ENCODE data around the gene FBXL20.
A peak's percentile ranks its signal among the peaks of the same experiment; 100 is the strongest.

DNA sequence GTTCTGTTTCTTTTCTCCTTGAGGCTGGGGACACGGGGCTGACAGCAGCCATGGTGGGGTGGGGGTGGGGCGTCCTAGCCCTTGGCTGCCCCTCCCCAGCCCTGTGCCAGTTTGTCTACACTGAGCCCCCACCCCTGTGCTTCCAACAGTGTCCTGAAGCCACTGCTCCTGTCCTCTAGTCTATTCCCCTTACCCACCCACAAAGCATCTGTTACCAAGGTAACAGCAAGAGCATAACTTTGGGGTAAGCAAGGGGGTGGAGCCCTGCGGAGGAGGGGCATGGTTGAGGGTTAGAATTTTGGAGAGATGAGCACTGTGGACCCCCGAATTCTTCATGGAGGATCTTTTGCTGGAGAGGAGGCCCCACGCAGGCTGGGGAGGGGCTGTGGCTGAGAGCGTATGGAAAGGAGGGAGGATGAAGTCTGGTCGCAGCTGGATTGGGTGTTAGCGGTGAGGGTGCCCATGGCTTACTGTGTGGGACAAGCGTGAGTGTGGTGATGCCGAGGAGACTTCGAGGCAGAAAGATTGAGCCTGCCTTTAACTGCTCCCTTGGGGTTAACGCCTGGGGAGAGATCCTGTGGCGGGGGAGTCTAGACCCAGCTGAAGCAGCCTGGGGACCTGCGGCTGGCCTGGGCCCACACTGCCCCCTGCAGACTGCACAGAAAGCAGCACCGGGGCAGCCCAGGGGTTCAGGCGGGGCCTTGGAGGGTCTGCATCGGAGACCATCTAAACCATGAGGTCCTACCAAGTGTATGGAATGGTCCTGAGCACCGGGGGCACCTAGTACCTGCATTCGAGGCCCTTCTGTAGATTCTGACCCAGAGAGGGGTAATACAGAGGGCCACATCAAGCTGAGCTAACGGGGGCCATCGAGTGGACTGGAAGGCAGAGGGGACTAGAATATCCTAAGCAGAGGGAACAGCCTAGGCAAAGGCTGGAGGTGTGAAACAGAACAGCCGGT is 169.6 kb downstream of the FBXL20 start:
- TF ChIP-seq POLR2A (IDR thresholded peaks at IDR 0.05; ENCODE audit: low read depth, low read length) (no peak), GATA2 (IDR thresholded peaks at IDR 0.05; ENCODE audit: insufficient read depth, insufficient read length, low read depth, low read length) (no peak), MYC (IDR thresholded peaks at IDR 0.05; ENCODE audit: low read depth, low read length) (no peak), POLR2AphosphoS5 (IDR thresholded peaks at IDR 0.05; ENCODE audit: insufficient read depth, low read depth, low read length) (no peak), EZH2 (IDR thresholded peaks at IDR 0.05; ENCODE audit: borderline replicate concordance, low read depth, low read length, severe bottlenecking) (peak; percentile 41)
- TF ChIP-seq, protein P1, sequence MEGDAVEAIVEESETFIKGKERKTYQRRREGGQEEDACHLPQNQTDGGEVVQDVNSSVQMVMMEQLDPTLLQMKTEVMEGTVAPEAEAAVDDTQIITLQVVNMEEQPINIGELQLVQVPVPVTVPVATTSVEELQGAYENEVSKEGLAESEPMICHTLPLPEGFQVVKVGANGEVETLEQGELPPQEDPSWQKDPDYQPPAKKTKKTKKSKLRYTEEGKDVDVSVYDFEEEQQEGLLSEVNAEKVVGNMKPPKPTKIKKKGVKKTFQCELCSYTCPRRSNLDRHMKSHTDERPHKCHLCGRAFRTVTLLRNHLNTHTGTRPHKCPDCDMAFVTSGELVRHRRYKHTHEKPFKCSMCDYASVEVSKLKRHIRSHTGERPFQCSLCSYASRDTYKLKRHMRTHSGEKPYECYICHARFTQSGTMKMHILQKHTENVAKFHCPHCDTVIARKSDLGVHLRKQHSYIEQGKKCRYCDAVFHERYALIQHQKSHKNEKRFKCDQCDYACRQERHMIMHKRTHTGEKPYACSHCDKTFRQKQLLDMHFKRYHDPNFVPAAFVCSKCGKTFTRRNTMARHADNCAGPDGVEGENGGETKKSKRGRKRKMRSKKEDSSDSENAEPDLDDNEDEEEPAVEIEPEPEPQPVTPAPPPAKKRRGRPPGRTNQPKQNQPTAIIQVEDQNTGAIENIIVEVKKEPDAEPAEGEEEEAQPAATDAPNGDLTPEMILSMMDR (IDR thresholded peaks at IDR 0.05; ENCODE audit: extremely low read depth in 1 of 2, insufficient read depth in 1 of 2, low read depth in 1 of 2, low read length in 2 of 2) = peak; percentile 81 to 90
- TF ChIP-seq, protein P2, sequence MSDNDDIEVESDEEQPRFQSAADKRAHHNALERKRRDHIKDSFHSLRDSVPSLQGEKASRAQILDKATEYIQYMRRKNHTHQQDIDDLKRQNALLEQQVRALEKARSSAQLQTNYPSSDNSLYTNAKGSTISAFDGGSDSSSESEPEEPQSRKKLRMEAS (IDR thresholded peaks at IDR 0.05; ENCODE audit: insufficient read depth, insufficient read length) = no peak

Data from endothelial cell of umbilical vein (primary cell).